IPS-18c (cell line): ENCODE data around the gene CRYBA1.
"Not testable (repeated sequence)": the region's sequence is repeated elsewhere in the genome, so short reads cannot be mapped to it uniquely, and the experiment has no call there.

Experiments
- H3K4me3 ChIP-seq: 2 replicates; pipeline ENCODE4 v1.7.0; 2013; ENCODE audit warnings: low read depth, mild to moderate bottlenecking, low read length, moderate library complexity; ENCODE audit not compliant: insufficient read depth
- H3K9me3 ChIP-seq: one replicate; pipeline ENCODE4 v1.6.1; 2013; ENCODE audit warnings: mild to moderate bottlenecking, low read length, moderate library complexity; ENCODE audit not compliant: control insufficient read depth, insufficient read depth

CRYBA1 gene

DNA sequence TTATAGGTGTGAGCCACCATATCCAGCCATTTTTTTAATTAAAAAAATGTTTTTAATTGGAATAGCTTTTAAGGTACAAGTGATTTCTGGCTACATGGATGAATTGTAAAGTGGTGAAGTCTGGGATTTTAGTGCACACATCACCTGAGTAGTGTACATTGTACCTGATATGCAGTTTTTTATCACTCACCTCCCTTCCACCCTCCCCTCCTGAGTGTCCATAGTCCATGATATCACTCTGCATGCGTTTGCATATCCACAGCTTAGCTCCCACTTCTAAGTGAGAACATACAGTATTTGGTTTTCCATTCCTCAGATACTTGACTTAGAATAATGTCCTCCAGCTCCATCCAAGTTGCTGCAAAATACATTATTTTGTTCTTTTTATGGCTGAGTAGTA, 13.4 kb upstream of the CRYBA1 start:
- H3K4me3 ChIP-seq, result no peak overlapping the region
- peaks cover 2% of the 10 kb centered on the region for H3K9me3 ChIP-seq

DNA sequence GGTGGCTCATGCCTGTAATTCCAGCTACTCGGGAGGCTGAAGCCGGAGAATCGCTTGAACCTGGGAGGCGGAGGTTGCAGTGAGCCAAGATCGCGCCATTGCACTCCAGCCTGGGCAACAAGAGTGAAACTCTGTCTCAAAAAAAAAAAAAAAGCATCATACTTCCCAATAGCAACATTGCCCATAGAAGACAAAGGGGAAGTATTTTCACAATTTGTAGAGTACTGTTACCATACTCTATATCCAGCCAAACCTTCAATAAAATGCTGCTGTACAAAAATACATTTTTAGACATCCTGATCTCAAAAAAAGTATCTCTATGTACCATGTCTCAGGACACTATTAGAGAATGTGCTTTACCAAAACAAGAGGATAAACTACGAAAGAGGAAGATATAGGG, 11.7 kb upstream of the CRYBA1 start:
- H3K9me3 ChIP-seq, H3K4me3 ChIP-seq: not testable (repeated sequence)

- Histone ChIP-seq H3K4me3 (no peak overlapping the region), H3K9me3 (peaks cover 2% of the 10 kb centered on the region)
Observed at GRCh38 chr17:29235904-29236303, 10.8 kb upstream of the CRYBA1 start.

GRCh38 chr17:29237476-29238132, 9.1 kb upstream of the CRYBA1 start:
- H3K4me3 ChIP-seq, result no peak overlapping the region
- peaks cover 6% of the 10 kb centered on the region for H3K9me3 ChIP-seq

DNA sequence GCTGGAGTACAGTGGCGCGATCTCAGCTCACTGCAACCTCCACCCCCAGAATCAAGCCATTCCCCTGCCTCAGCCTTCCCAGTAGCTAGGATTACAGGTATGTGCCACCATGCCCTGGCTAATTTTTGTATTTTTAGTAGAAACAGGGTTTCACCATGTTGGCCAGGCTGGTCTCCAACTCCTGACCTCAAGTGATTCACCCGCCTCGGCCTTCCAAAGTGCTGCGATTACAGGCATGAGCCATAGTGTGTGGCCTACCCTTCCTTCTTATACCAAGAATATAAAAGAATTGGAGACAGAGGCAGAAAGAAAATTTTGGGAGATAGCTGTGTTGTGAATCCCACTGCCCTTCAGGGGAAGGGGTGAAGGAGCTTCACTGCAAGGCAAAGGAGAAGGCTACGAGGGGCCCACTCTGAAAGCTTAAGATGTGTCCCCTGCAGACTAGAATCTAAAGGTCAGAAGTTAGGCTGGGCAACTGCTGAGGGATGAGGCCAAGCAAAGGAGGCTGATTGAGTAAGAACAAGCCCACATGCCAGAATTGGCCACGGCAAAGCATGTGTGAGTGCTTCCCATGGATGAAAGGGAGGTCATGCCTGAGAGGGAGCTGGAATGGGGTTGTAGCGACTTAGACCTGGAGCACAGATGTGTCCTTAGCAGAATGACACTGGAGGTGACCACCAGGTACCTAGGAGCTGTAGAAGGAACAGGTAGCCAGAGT, 8.4 kb upstream of the CRYBA1 start:
- peaks cover 5% of the 10 kb centered on the region for H3K9me3 ChIP-seq
- no peak overlapping the region for H3K4me3 ChIP-seq

GRCh38 chr17:29240477-29240876, 6.2 kb upstream of the CRYBA1 start:
- H3K4me3 ChIP-seq, result no peak overlapping the region
- H3K9me3 ChIP-seq, result peaks cover 3% of the 10 kb centered on the region

GRCh38 chr17:29240968-29241963, 5.4 kb upstream of the CRYBA1 start:
- no peak overlapping the region for H3K4me3 ChIP-seq

DNA sequence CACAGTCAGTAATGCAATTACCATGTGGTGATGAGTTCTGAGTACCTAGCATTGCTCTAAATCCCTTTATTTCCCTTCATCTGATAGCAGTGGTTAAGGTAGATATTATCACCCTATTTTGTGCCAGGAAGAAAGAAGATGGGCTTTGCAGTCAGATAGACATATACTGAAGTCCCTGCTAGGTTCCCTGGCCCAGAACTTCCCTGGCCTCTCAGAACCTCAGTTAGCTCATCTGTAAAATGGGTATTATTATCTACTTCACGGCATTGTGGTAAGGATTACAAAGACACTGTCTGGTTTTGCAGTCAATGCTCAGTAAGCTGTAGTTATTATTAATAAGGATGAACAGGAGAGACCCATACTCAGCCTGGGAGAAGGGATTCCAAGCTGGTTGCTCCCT, 4.6 kb upstream of the CRYBA1 start:
- H3K4me3 ChIP-seq, result no peak overlapping the region
- peaks cover 3% of the 10 kb centered on the region for H3K9me3 ChIP-seq

More at GRCh38 chr17:29240968-29241963, 5.4 kb upstream of the CRYBA1 start:
- H3K9me3 ChIP-seq, result peaks cover 3% of the 10 kb centered on the region

- peaks cover 3% of the 10 kb centered on the region for H3K9me3 ChIP-seq
- H3K4me3 ChIP-seq, result no peak overlapping the region
Observed at GRCh38 chr17:29242790-29243189, 3.9 kb upstream of the CRYBA1 start.

GRCh38 chr17:29243792-29244191, 2.9 kb upstream of the CRYBA1 start:
- Histone ChIP-seq H3K4me3 (no peak overlapping the region), H3K9me3 (peaks cover 3% of the 10 kb centered on the region)

DNA sequence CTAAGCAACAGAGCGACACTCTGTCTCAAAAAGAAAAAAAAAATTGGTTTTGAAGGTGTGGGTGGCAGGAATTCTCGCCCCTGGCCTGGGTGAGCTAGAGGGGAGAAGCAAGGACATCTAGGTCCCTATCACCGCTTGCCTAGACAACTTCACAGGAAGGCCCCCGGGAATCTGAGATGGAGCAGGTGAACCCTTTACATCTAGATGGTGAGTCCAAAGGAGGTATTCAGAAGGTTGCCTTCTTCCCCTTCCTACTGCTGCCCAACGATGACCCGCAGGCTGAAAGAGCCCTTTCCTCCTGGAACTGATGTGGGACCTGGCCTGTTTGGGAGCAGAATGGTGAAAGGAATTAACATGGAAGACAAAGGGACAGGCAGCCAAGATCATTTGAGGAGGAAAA, 1.3 kb upstream of the CRYBA1 start:
- H3K4me3 ChIP-seq, result no peak overlapping the region
- H3K9me3 ChIP-seq, result peaks cover 3% of the 10 kb centered on the region

GRCh38 chr17:29247219-29247618, 560 bp downstream of the CRYBA1 start:
- Histone ChIP-seq H3K9me3 (peaks cover 3% of the 10 kb centered on the region), H3K4me3 (no peak overlapping the region)

GRCh38 chr17:29248845-29249244, 2.2 kb downstream of the CRYBA1 start:
- H3K9me3 ChIP-seq, result no peaks in the 10 kb centered on the region
- no peak overlapping the region for H3K4me3 ChIP-seq

DNA sequence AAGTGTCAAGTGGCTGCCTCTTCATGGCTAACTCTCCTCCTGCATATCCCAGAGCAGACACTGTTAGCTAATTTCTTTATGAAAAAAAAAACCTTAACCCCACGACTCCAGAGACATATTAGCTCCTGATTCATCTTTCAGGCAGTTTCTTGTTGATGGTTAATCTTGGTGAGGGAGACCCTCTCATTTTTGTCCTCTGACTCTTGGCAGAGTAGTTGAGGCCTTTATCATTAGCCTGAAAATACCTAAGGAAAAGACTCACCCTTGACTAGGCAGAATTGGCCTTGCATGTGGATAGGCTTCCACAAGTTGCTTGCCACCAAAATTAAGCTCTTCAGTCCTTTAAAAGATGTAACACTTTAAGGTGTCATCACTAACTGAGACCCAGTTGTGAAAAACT, 4.0 kb downstream of the CRYBA1 start:
- Histone ChIP-seq H3K4me3 (no peak overlapping the region), H3K9me3 (no peaks in the 10 kb centered on the region)

- H3K9me3 ChIP-seq, result no peaks in the 10 kb centered on the region
- no peak overlapping the region for H3K4me3 ChIP-seq
Observed at GRCh38 chr17:29251184-29251583, 4.5 kb downstream of the CRYBA1 start.

- H3K4me3 ChIP-seq, result no peak overlapping the region
- H3K9me3 ChIP-seq, result no peaks in the 10 kb centered on the region
Observed at GRCh38 chr17:29252101-29252791, 5.6 kb downstream of the CRYBA1 start.

DNA sequence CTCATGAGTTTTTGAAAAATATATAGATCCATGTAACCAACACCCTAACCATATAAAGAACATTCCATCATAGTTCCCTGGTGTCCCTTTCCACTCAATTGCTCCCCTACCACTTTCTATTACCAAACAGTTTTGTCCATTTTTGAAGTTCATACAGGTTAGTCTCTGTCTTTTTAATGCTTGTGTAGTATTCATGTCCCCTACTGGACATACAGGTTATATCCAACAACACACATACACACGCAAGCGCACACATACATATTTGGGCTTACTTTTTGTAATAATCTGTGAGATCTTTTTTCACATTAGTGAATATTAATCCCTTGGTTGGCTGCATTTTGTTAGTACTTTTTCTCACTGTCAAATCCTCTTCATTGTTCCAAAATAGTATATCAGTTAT, 6.4 kb downstream of the CRYBA1 start:
- Histone ChIP-seq H3K9me3 (no peaks in the 10 kb centered on the region), H3K4me3 (no peak overlapping the region)
